ENCODE data around the gene HSF2BP.

Gene HSF2BP

GRCh38 chr21:43605320-43606215 lies 53.7 kb downstream of the HSF2BP start:
- TF ChIP-seq TEAD4 (IDR thresholded peaks at IDR 0.05) = no peak
- TF ChIP-seq MAX (IDR thresholded peaks at IDR 0.05) = no peak
- TF ChIP-seq EP300 (IDR thresholded peaks at IDR 0.05; ENCODE audit: borderline replicate concordance) = no peak
- TF ChIP-seq EGR1 (IDR thresholded peaks at IDR 0.05) = no peak
- TF ChIP-seq USF1 (IDR thresholded peaks at IDR 0.05) = no peak
- no peak for TF ChIP-seq TAF1 (IDR thresholded peaks at IDR 0.05; ENCODE audit: low read depth)
- no peak for TF ChIP-seq CREB1 (IDR thresholded peaks at IDR 0.05; ENCODE audit: low read depth)
- no peak for TF ChIP-seq RAD21 (IDR thresholded peaks at IDR 0.05; ENCODE audit: low read depth)
- no peak for TF ChIP-seq TCF12 (IDR thresholded peaks at IDR 0.05; ENCODE audit: low read depth)
- no peak for TF ChIP-seq NFIC (IDR thresholded peaks at IDR 0.05)
- TF ChIP-seq YY1 (IDR thresholded peaks at IDR 0.05; ENCODE audit: low read depth) = no peak
- TF ChIP-seq CEBPB (IDR thresholded peaks at IDR 0.05) = no peak
- no peak for TF ChIP-seq FOXM1 (IDR thresholded peaks at IDR 0.05; ENCODE audit: borderline replicate concordance, low read depth)
- no peak for TF ChIP-seq REST (IDR thresholded peaks at IDR 0.05; ENCODE audit: low read depth)
- TF ChIP-seq ZBTB7A (IDR thresholded peaks at IDR 0.05; ENCODE audit: low read depth) = no peak

GRCh38 chr21:43604505-43605204 lies 54.6 kb downstream of the HSF2BP start:
- TF ChIP-seq EGR1 (IDR thresholded peaks at IDR 0.05) (no peak), EP300 (IDR thresholded peaks at IDR 0.05; ENCODE audit: borderline replicate concordance) (no peak), CREB1 (IDR thresholded peaks at IDR 0.05; ENCODE audit: low read depth) (no peak), TAF1 (IDR thresholded peaks at IDR 0.05; ENCODE audit: low read depth) (no peak), MAX (IDR thresholded peaks at IDR 0.05) (no peak), RAD21 (IDR thresholded peaks at IDR 0.05; ENCODE audit: low read depth) (no peak), NFIC (IDR thresholded peaks at IDR 0.05) (no peak), TEAD4 (IDR thresholded peaks at IDR 0.05) (no peak), CEBPB (IDR thresholded peaks at IDR 0.05) (no peak), REST (IDR thresholded peaks at IDR 0.05; ENCODE audit: low read depth) (no peak), ZBTB7A (IDR thresholded peaks at IDR 0.05; ENCODE audit: low read depth) (no peak), YY1 (IDR thresholded peaks at IDR 0.05; ENCODE audit: low read depth) (no peak), USF1 (IDR thresholded peaks at IDR 0.05) (no peak)

- TF ChIP-seq RAD21 (IDR thresholded peaks at IDR 0.05; ENCODE audit: low read depth) (no peak), TCF12 (IDR thresholded peaks at IDR 0.05; ENCODE audit: low read depth) (no peak), EP300 (IDR thresholded peaks at IDR 0.05; ENCODE audit: borderline replicate concordance) (no peak), FOXM1 (IDR thresholded peaks at IDR 0.05; ENCODE audit: borderline replicate concordance, low read depth) (no peak), TAF1 (IDR thresholded peaks at IDR 0.05; ENCODE audit: low read depth) (no peak), NFIC (IDR thresholded peaks at IDR 0.05) (no peak), CREB1 (IDR thresholded peaks at IDR 0.05; ENCODE audit: low read depth) (no peak), MAX (IDR thresholded peaks at IDR 0.05) (no peak)
Measured at GRCh38 chr21:43603641-43604504, 55.4 kb downstream of the HSF2BP start.

DNA sequence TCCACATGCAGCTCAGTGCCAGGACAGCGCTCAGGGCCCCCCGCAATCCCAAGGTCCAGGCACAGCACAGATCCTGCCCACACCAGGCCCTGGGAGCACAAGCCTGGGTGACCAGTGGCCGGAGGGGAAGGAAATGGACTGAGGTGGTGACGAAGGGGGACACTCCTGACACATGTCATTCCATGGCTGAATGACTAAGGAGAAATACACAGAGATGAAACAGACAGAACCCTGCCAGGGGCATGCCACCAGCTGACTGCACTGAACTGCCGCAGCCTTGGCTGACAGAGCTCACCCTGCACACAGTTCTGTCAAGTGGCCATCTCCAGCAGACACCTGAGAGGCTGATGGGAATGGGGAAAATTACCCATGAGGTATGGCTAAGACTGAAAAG lies 56.1 kb downstream of the HSF2BP start:
- TF ChIP-seq TCF12 (IDR thresholded peaks at IDR 0.05; ENCODE audit: low read depth) = no peak
- TF ChIP-seq REST (IDR thresholded peaks at IDR 0.05; ENCODE audit: low read depth) = no peak
- TF ChIP-seq YY1 (IDR thresholded peaks at IDR 0.05; ENCODE audit: low read depth) = no peak
- TF ChIP-seq ZBTB7A (IDR thresholded peaks at IDR 0.05; ENCODE audit: low read depth) = no peak
- no peak for TF ChIP-seq NFIC (IDR thresholded peaks at IDR 0.05)
- no peak for TF ChIP-seq USF1 (IDR thresholded peaks at IDR 0.05)
- TF ChIP-seq CEBPB (IDR thresholded peaks at IDR 0.05) = no peak
- no peak for TF ChIP-seq EGR1 (IDR thresholded peaks at IDR 0.05)
- TF ChIP-seq TAF1 (IDR thresholded peaks at IDR 0.05; ENCODE audit: low read depth) = no peak
- no peak for TF ChIP-seq EP300 (IDR thresholded peaks at IDR 0.05; ENCODE audit: borderline replicate concordance)
- TF ChIP-seq TEAD4 (IDR thresholded peaks at IDR 0.05) = no peak
- TF ChIP-seq CREB1 (IDR thresholded peaks at IDR 0.05; ENCODE audit: low read depth) = no peak
- TF ChIP-seq RAD21 (IDR thresholded peaks at IDR 0.05; ENCODE audit: low read depth) = no peak
- no peak for TF ChIP-seq FOXM1 (IDR thresholded peaks at IDR 0.05; ENCODE audit: borderline replicate concordance, low read depth)
- no peak for TF ChIP-seq MAX (IDR thresholded peaks at IDR 0.05)

All from Ishikawa (cell line).